ENCODE measurements around the gene ITGA3.

ITGA3 gene

GRCh38 chr17:50070908-50071680, 15.2 kb downstream of the ITGA3 start:
- Histone ChIP-seq H3K4me2 (no peak overlapping the region), H3K27ac (no peak overlapping the region), H2AFZ (ENCODE audit: low read depth) (no peak overlapping the region), H3K27me3 (ENCODE audit: insufficient read depth, low read depth) (no peaks in the 10 kb centered on the region), H3K79me2 (ENCODE audit: insufficient read depth, low read depth) (no peaks in the 10 kb centered on the region), H3K4me3 (IDR thresholded peaks at IDR 0.05; ENCODE audit: insufficient read depth, low read depth, low read length) (no peak overlapping the region), H3K36me3 (ENCODE audit: insufficient read depth) (no peaks in the 10 kb centered on the region), H4K20me1 (ENCODE audit: insufficient read depth) (no peaks in the 10 kb centered on the region), H3K4me1 (ENCODE audit: low read depth, poor library complexity, severe bottlenecking) (no peaks in the 10 kb centered on the region), H3K9ac (no peak overlapping the region)
- no peak for TF ChIP-seq CTCF (conservative IDR thresholded peaks at IDR 0.05; ENCODE audit: low read depth, low read length)

- no peak overlapping the region for H3K4me3 ChIP-seq (IDR thresholded peaks at IDR 0.05; ENCODE audit: insufficient read depth, low read depth, low read length)
- no peaks in the 10 kb centered on the region for H3K27me3 ChIP-seq (ENCODE audit: insufficient read depth, low read depth)
- no peaks in the 10 kb centered on the region for H4K20me1 ChIP-seq (ENCODE audit: insufficient read depth)
- no peaks in the 10 kb centered on the region for H3K36me3 ChIP-seq (ENCODE audit: insufficient read depth)
- no peaks in the 10 kb centered on the region for H3K4me1 ChIP-seq (ENCODE audit: low read depth, poor library complexity, severe bottlenecking)
- H3K79me2 ChIP-seq (ENCODE audit: insufficient read depth, low read depth): no peaks in the 10 kb centered on the region
- H2AFZ ChIP-seq (ENCODE audit: low read depth): no peak overlapping the region
- no peak overlapping the region for H3K27ac ChIP-seq
- TF ChIP-seq CTCF (conservative IDR thresholded peaks at IDR 0.05; ENCODE audit: low read depth, low read length): no peak
- H3K9ac ChIP-seq: no peak overlapping the region
- H3K4me2 ChIP-seq: no peak overlapping the region
Observed at GRCh38 chr17:50071692-50072091, 15.8 kb downstream of the ITGA3 start.

GRCh38 chr17:50072130-50072529, 16.2 kb downstream of the ITGA3 start:
- TF ChIP-seq CTCF (conservative IDR thresholded peaks at IDR 0.05; ENCODE audit: low read depth, low read length): no peak
- no peak overlapping the region for H3K27ac ChIP-seq
- H3K9ac ChIP-seq: no peak overlapping the region
- no peaks in the 10 kb centered on the region for H3K79me2 ChIP-seq (ENCODE audit: insufficient read depth, low read depth)
- no peak overlapping the region for H3K4me2 ChIP-seq
- H3K27me3 ChIP-seq (ENCODE audit: insufficient read depth, low read depth): no peaks in the 10 kb centered on the region
- H2AFZ ChIP-seq (ENCODE audit: low read depth): no peak overlapping the region
- no peaks in the 10 kb centered on the region for H4K20me1 ChIP-seq (ENCODE audit: insufficient read depth)
- no peak overlapping the region for H3K4me3 ChIP-seq (IDR thresholded peaks at IDR 0.05; ENCODE audit: insufficient read depth, low read depth, low read length)
- no peaks in the 10 kb centered on the region for H3K4me1 ChIP-seq (ENCODE audit: low read depth, poor library complexity, severe bottlenecking)
- no peaks in the 10 kb centered on the region for H3K36me3 ChIP-seq (ENCODE audit: insufficient read depth)

- no peaks in the 10 kb centered on the region for H3K27me3 ChIP-seq (ENCODE audit: insufficient read depth, low read depth)
- H4K20me1 ChIP-seq (ENCODE audit: insufficient read depth): no peaks in the 10 kb centered on the region
- H3K4me1 ChIP-seq (ENCODE audit: low read depth, poor library complexity, severe bottlenecking): no peaks in the 10 kb centered on the region
- no peak overlapping the region for H3K27ac ChIP-seq
- no peak overlapping the region for H3K4me2 ChIP-seq
- H3K9ac ChIP-seq: no peak overlapping the region
- H2AFZ ChIP-seq (ENCODE audit: low read depth): no peak overlapping the region
- no peak overlapping the region for H3K4me3 ChIP-seq (IDR thresholded peaks at IDR 0.05; ENCODE audit: insufficient read depth, low read depth, low read length)
- H3K79me2 ChIP-seq (ENCODE audit: insufficient read depth, low read depth): no peaks in the 10 kb centered on the region
- no peaks in the 10 kb centered on the region for H3K36me3 ChIP-seq (ENCODE audit: insufficient read depth)
- TF ChIP-seq CTCF (conservative IDR thresholded peaks at IDR 0.05; ENCODE audit: low read depth, low read length): no peak
Observed at GRCh38 chr17:50072925-50073324, 17.0 kb downstream of the ITGA3 start.
